NOMO-1 treated with DMSO at 0.1 percent for 48 hours (cell line): Measurements from ENCODE around the gene RC3H2.

Experiments
- DNase-seq: peaks from one replicate; lab custom pipeline; 2025; ENCODE audit not compliant: unreplicated experiment; lab: John Stamatoyannopoulos, UW

RC3H2 gene

GRCh38 chr9:122807271-122807900 lies 97.8 kb downstream of the RC3H2 start:
- DNase-seq: no peak

- DNase-seq: no peak
These were observed 98.5 kb downstream of the RC3H2 start for GRCh38 chr9:122806661-122807060.

- DNase-seq: no peak
These were observed 104.8 kb downstream of the RC3H2 start, which contains the start of gene OR1K1 for GRCh38 chr9:122800066-122801060. Gene OR1K1, plus strand, starts transcription at chr9:122800123. Its CDS starts 0 bp downstream, at chr9:122800123.

GRCh38 chr9:122797316-122798063 lies 107.7 kb downstream of the RC3H2 start:
- no peak for DNase-seq
